K562 (cell line): ENCODE measurements around the gene ZNF790. TPM values are rescaled to one million over a fixed set of nuclear protein-coding genes. Genes with fewer than 3 reads are reported as not detected.

Experiments
- ATAC-seq: fragments of 200-7000 bp; cut with Tn5 transposase; 3 replicates; pipeline ENCODE4 v1.9.1; 2020; ENCODE audit warnings: moderate library complexity
- BruUV-seq: library from RNA; stranded (reverse); fragments of 400-500 nt; replicated peaks from 2 replicates; lab custom pipeline; 2021; lab: Mats Ljungman, UMichigan
- CTCF ChIA-PET: fragments of 300-600 bp; formaldehyde crosslinking; extraction: SDS; loops from one replicate; lab custom pipeline; 2021; ENCODE audit warnings: low intra/inter-chr PET ratio; lab: Yijun Ruan, JAX
- POLR2A ChIA-PET: fragments of 300-600, 350-650 bp; sonication (Branson Sonifier 250); formaldehyde crosslinking; extraction: SDS; loops from one replicate; lab custom pipeline; 2021; ENCODE audit warnings: antibody characterized with exemption, inconsistent platforms; lab: Yijun Ruan, JAX
- DNase-seq, 4 experiments: peaks; one replicate each; pipeline versions ENCODE4 v3.0.0 to v3.0.0-alpha.2; 2011 to 2018; ENCODE audit warnings: low spot score in 3 of 4, mixed read lengths in 3 of 4; ENCODE audit errors: extremely low read depth in 1 of 4
- FAIRE-seq: peaks from 2 replicates; lab custom pipeline; 2011; peaks lifted over from hg19 to GRCh38; lab: Jason Lieb, UNC
- H2AFZ ChIP-seq: 2 replicates; pipeline ENCODE4 v1.6.0; 2011; ENCODE audit warnings: low read depth, low read length, control low read depth, inconsistent platforms
- H3K27ac ChIP-seq: fragments of 200-600 bp; 3 replicates; pipeline ENCODE4 v1.8.0; 2011; ENCODE audit warnings: low read depth, mild to moderate bottlenecking, control low read depth, inconsistent platforms, low read length, moderate library complexity, mixed read lengths; ENCODE audit errors: extremely low read depth
- H3K27me3 ChIP-seq, 2 experiments: fragments of 300-600 bp in 1 of 2; 2 replicates in 1 of 2; 3 replicates in 1 of 2; pipeline versions ENCODE4 v1.6.0 to v1.8.0; 2011; ENCODE audit warnings: inconsistent platforms in 2 of 2, low read length in 2 of 2, mild to moderate bottlenecking in 1 of 2, mixed read lengths in 1 of 2, moderate library complexity in 1 of 2; ENCODE audit not compliant: control insufficient read depth in 2 of 2, insufficient read depth in 2 of 2
- H3K36me3 ChIP-seq: fragments of 300-600 bp; 3 replicates; pipeline ENCODE4 v1.8.0; 2011; ENCODE audit warnings: mild to moderate bottlenecking, low read length, inconsistent platforms; ENCODE audit not compliant: control insufficient read depth, insufficient read depth
- H3K4me1 ChIP-seq, 2 experiments: fragments of 200-600 bp in 1 of 2; replicated peaks in 1 of 2; 2 replicates in 1 of 2; 3 replicates in 1 of 2; pipeline versions ENCODE4 v1.5.1 to v1.8.0; 2011; ENCODE audit warnings: inconsistent platforms in 2 of 2, low read length in 2 of 2, mild to moderate bottlenecking in 1 of 2, mixed read lengths in 1 of 2, moderate library complexity in 1 of 2; ENCODE audit not compliant: control insufficient read depth in 2 of 2, insufficient read depth in 2 of 2
- H3K4me2 ChIP-seq: 2 replicates; pipeline ENCODE4 v1.6.1; 2011; ENCODE audit warnings: low read length, control low read depth, inconsistent platforms, mixed read lengths; ENCODE audit not compliant: insufficient read depth
- H3K4me3 ChIP-seq: fragments of 200-600 bp; sonication (generic), shearing (Covaris generic); 2 replicates; pipeline ENCODE4 v1.5.1; 2016; ENCODE audit warnings: control low read depth, inconsistent platforms
- H3K79me2 ChIP-seq: fragments of 200-600 bp; 3 replicates; pipeline ENCODE4 v1.8.0; 2011; ENCODE audit warnings: low read length, inconsistent platforms; ENCODE audit not compliant: control insufficient read depth, insufficient read depth
- H3K9ac ChIP-seq, 2 experiments: 2 replicates each; pipeline versions ENCODE4 v1.6.0 to v1.6.1; 2011; ENCODE audit warnings: low read depth in 2 of 2, low read length in 2 of 2, control low read depth in 1 of 2, inconsistent platforms in 1 of 2, mild to moderate bottlenecking in 1 of 2, mixed read lengths in 1 of 2; ENCODE audit not compliant: insufficient read depth in 1 of 2
- H3K9me1 ChIP-seq: one replicate; pipeline ENCODE4 v1.6.0; 2011; ENCODE audit warnings: inconsistent platforms, mild to moderate bottlenecking, low read length, moderate library complexity; ENCODE audit not compliant: control insufficient read depth, insufficient read depth
- H3K9me3 ChIP-seq: replicated peaks from 2 replicates; pipeline ENCODE4 v1.5.1; 2011; ENCODE audit warnings: low read depth, low read length, inconsistent platforms; ENCODE audit not compliant: control insufficient read depth, insufficient read depth
- H4K20me1 ChIP-seq: replicated peaks from 2 replicates; pipeline ENCODE4 v1.6.1; 2011; ENCODE audit warnings: low read length, inconsistent platforms, mixed read lengths; ENCODE audit not compliant: control insufficient read depth, insufficient read depth
- CXXC5 ChIP-seq: fragments of 250-450 bp; sonication (Bioruptor Pico); IDR thresholded peaks from 2 replicates; pipeline ENCODE4 v1.8.0; 2022; ENCODE audit warnings: inconsistent platforms, mild to moderate bottlenecking, moderate library complexity
- POLR2G ChIP-seq: fragments of 200-400 bp; formaldehyde crosslinking; IDR thresholded peaks from 2 replicates; pipeline ENCODE4 v1.6.1; 2017; ENCODE audit warnings: low read depth, mild to moderate bottlenecking, antibody characterized with exemption, low read length, moderate library complexity
- RBFOX2 ChIP-seq: fragments of 200-400 bp; formaldehyde crosslinking; IDR thresholded peaks from 2 replicates; pipeline ENCODE4 v1.6.1; 2017; ENCODE audit warnings: low read depth, mild to moderate bottlenecking, low read length, moderate library complexity
- YY1 ChIP-seq, 3 experiments: IDR thresholded peaks; 2 replicates each; pipeline ENCODE4 v1.6.1; 2011; ENCODE audit warnings: low read length in 2 of 3, mild to moderate bottlenecking in 2 of 3, moderate library complexity in 2 of 3, borderline replicate concordance in 1 of 3, control low read depth in 1 of 3, low read depth in 1 of 3; ENCODE audit not compliant: insufficient read depth in 3 of 3, insufficient replicate concordance in 2 of 3, control insufficient read depth in 1 of 3, insufficient read length in 1 of 3; ENCODE audit errors: extremely low read depth in 1 of 3
- ZNF444 ChIP-seq: fragments of 250-450 bp; sonication (Bioruptor Pico); IDR thresholded peaks from 2 replicates; pipeline ENCODE4 v1.4.0; 2020; ENCODE audit warnings: mild to moderate bottlenecking, moderate library complexity
- WGBS: fragments of 100-300 bp; shearing (Covaris generic); methylation state at CpG from one replicate; pipeline ENCODE4 v1.1.6; 2016; ENCODE audit warnings: low coverage, mixed read lengths; ENCODE audit not compliant: insufficient coverage; ENCODE audit errors: missing lambda C conversion rate; 5-methylcytosine and 5-hydroxymethylcytosine counted together
- in situ Hi-C: fragments of 300-500 bp; cut with MboI; formaldehyde crosslinking; loops from 4 replicates; pipeline ENCODE4 v1.15.0; 2018; ENCODE audit warnings: inconsistent platforms, mixed read lengths
- intact Hi-C: fragments of 100-400 bp; cut with micrococcal nuclease; formaldehyde crosslinking; loops from 2 replicates; pipeline ENCODE4 v1.14.2; 2022
- polyA plus RNA-seq, 8 experiments: library from polyadenylated mRNA; depleted of rRNA in 4 of 8; stranded (reverse) in 5 of 8; unstranded in 3 of 8; fragments of >200 nt; fragmentation: Nextera tagmentation in 2 of 8; fragmentation: Illumina TruSeq in 1 of 8; extraction: Ambion mirVana in 2 of 8; extraction: Trizol in 1 of 8; gene quantifications; 2 replicates each; pipeline versions ENCODE4 v1.2.1 to v1.2.3, GENCODE V29; 2011 to 2014; ENCODE audit warnings: inconsistent platforms in 1 of 8, missing spikeins in 1 of 8
- total RNA-seq, 7 experiments: library from RNA; depleted of rRNA in 6 of 7; stranded (reverse); fragments of >200 nt in 6 of 7; fragmentation: Illumina TruSeq in 2 of 7; extraction: Trizol in 2 of 7; gene quantifications; 2 replicates each; pipeline versions ENCODE4 v1.2.1 to v1.2.3, GENCODE V29; 2011 to 2021; ENCODE audit warnings: low replicate concordance in 1 of 7

The ZNF790 gene
- total and polyA plus RNA-seq, 9 of the 15 experiments (the other 6 are each of a cell fraction or from before 2014, with no cell fraction given): 0.33 to 1.7 (median 0.53) TPM

DNA sequence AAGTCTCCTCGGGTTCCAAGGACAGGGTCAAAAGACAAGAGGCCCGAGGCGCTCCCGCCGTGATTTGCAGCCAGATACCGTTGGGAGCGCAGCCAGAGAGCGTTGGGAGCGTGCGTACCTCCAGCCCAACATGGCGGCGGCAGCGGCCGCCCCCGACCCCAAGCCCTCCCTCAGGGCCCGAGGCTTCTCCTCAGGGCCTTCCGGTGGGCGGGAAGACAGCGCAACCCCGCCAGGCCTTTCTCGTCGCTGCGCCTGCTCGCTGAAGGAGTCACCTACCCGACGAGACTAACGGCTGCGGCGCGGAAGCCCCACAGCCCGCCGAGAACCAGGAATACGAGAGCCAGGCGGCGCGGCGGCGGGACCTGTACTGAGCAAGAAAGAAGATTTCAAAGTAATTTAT, 62.4 kb downstream of the ZNF790 start:
- intact Hi-C loops: no loop called here
- Histone ChIP-seq H2AFZ (no peak overlapping the region), H3K27me3 (no peaks in the 10 kb centered on the region), H3K4me1 (peaks cover 0 to 17% of the 10 kb centered on the region in 2 experiments; a peak in 2 of 5 replicates), H3K79me2 (peaks cover 16% of the 10 kb centered on the region), H3K4me2 (peak overlapping the region; percentile 33; the same call in 1 of the 2 replicates), H3K4me3 (no peak overlapping the region), H3K9ac (no peak overlapping the region), H3K27ac (no peak overlapping the region), H3K9me1 (no peaks in the 10 kb centered on the region), H3K36me3 (0 out of 3 replicates have a peak, but pooled peaks cover under 1% of the 10 kb centered on the region), H3K9me3 (peaks cover 16% of the 10 kb centered on the region), H4K20me1 (no peaks in the 10 kb centered on the region; the same call in 1 of the 2 replicates)
- in situ Hi-C loops: no loop called here
- no peak for FAIRE-seq
- BruUV-seq: no TSS peak
- POLR2A ChIA-PET: interaction anchor here (0.6 kb wide), 1 partner anchor 11 kb away, joined by 3 read pairs; no protein-coding TSS in a partner anchor
- CTCF ChIA-PET: no interaction called here
- no peak for ATAC-seq
- no peak for DNase-seq
- WGBS: 19% methylated on average over 19 of the region's 38 CpGs
- 0 out of 2 replicates have a peak, but pooled peaks have one; percentile 23 for TF ChIP-seq RBFOX2
- 0 out of 2 replicates have a peak, but pooled peaks have one; percentile 21 for TF ChIP-seq CXXC5 (CRISPR knock-in tag)
- TF ChIP-seq YY1 (IDR thresholded peaks at IDR 0.05; ENCODE audit: borderline replicate concordance in 1 of 3, control insufficient read depth in 1 of 3, extremely low read depth in 1 of 3, insufficient read depth in 3 of 3, insufficient read length in 1 of 3, insufficient replicate concordance in 2 of 3, low read depth in 1 of 3, low read length in 2 of 3): peak in 1 of 3 experiments; percentile 54
- TF ChIP-seq ZNF444 (CRISPR knock-in tag): no peak
- TF ChIP-seq POLR2G: 0 out of 2 replicates have a peak, but pooled peaks have one; percentile 20
